GM19468 (cell line): Measurements from ENCODE around the gene SCYGR1.
"Not testable (repeated sequence)": the region's sequence is repeated elsewhere in the genome, so short reads cannot be mapped to it uniquely, and the experiment has no call there.

Source experiments
- ATAC-seq: cut with Tn5 transposase; IDR thresholded peaks from one replicate; pipeline ENCODE4 v1.9.1; 2021; ENCODE audit warnings: mild to moderate bottlenecking, moderate library complexity, moderate number of reproducible peaks; ENCODE audit not compliant: unreplicated experiment; ENCODE audit errors: extremely low read depth

SCYGR1 gene

GRCh38 chr2:227376656-227377396 is 10.9 kb downstream of the SCYGR1 start:
- no peak for ATAC-seq

- ATAC-seq: no peak
Observed at GRCh38 chr2:227374158-227374557, 13.6 kb downstream of the SCYGR1 start.

GRCh38 chr2:227373389-227373788 is 14.4 kb downstream of the SCYGR1 start:
- ATAC-seq: no peak

GRCh38 chr2:227370791-227371312 is 16.9 kb downstream of the SCYGR1 start:
- no peak for ATAC-seq

GRCh38 chr2:227370092-227370491 is 17.7 kb downstream of the SCYGR1 start:
- no peak for ATAC-seq

GRCh38 chr2:227368574-227368973 is 19.2 kb downstream of the SCYGR1 start:
- ATAC-seq: no peak

GRCh38 chr2:227367427-227367795 is 20.3 kb downstream of the SCYGR1 start:
- no peak for ATAC-seq

GRCh38 chr2:227366769-227367426 is 20.9 kb downstream of the SCYGR1 start:
- no peak for ATAC-seq

- ATAC-seq: no peak
Observed at GRCh38 chr2:227365833-227366232, 21.9 kb downstream of the SCYGR1 start.

GRCh38 chr2:227364585-227365263 is 23.0 kb downstream of the SCYGR1 start:
- not testable (repeated sequence) for ATAC-seq

GRCh38 chr2:227363756-227364155 is 24.0 kb downstream of the SCYGR1 start:
- no peak for ATAC-seq

- ATAC-seq: no peak
Observed at GRCh38 chr2:227360351-227360750, 27.4 kb downstream of the SCYGR1 start.

- ATAC-seq: no peak
Observed at GRCh38 chr2:227351639-227352038, 36.1 kb downstream of the SCYGR1 start.

GRCh38 chr2:227349989-227350612 is 37.6 kb downstream of the SCYGR1 start:
- ATAC-seq: no peak

- ATAC-seq: no peak
Observed at GRCh38 chr2:227348324-227348723, 39.4 kb downstream of the SCYGR1 start.

GRCh38 chr2:227347117-227347516 is 40.6 kb downstream of the SCYGR1 start:
- no peak for ATAC-seq

GRCh38 chr2:227344231-227344630 is 43.5 kb downstream of the SCYGR1 start:
- ATAC-seq: no peak

GRCh38 chr2:227341553-227341952 is 46.2 kb downstream of the SCYGR1 start:
- no peak for ATAC-seq

GRCh38 chr2:227340106-227340505 is 47.6 kb downstream of the SCYGR1 start:
- ATAC-seq: no peak

- ATAC-seq: no peak
Observed at GRCh38 chr2:227339098-227339599, 48.6 kb downstream of the SCYGR1 start.
